PC-3 (cell line): ENCODE data around the gene RANBP10. TPM values are rescaled to one million over a fixed set of nuclear protein-coding genes. Genes with fewer than 3 reads are reported as not detected.

Experiments
- ATAC-seq: fragments of 200-7000 bp; cut with Tn5 transposase; 2 replicates; pipeline ENCODE4 v1.9.1; 2020; ENCODE audit warnings: mild to moderate bottlenecking, moderate library complexity
- BruUV-seq: library from RNA; stranded (reverse); fragments of 400-500 nt; replicated peaks from 2 replicates; lab custom pipeline; 2021; lab: Mats Ljungman, UMichigan
- CTCF ChIA-PET: fragments of 300-600 bp; sonication (Branson Sonifier 250); formaldehyde crosslinking; loops from one replicate; lab custom pipeline; 2022; ENCODE audit warnings: antibody characterized with exemption; lab: Charles Lee
- POLR2A ChIA-PET: fragments of 300-600 bp; sonication (Branson Sonifier 250); formaldehyde crosslinking; loops from one replicate; lab custom pipeline; 2022; ENCODE audit warnings: antibody characterized with exemption; ENCODE audit not compliant: unreplicated experiment; lab: Charles Lee
- DNase-seq: peaks from one replicate; pipeline ENCODE4 v3.0.0-alpha.2; 2015
- H2AFZ ChIP-seq: fragments of 300-600 bp; sonication (generic); 2 replicates; pipeline ENCODE4 v1.6.0; 2016; ENCODE audit warnings: antibody characterized with exemption, low read length
- H3F3A ChIP-seq: fragments of 300-600 bp; sonication (generic); one replicate; pipeline ENCODE4 v1.6.0; 2017; ENCODE audit warnings: antibody characterized with exemption, low read length, control low read depth, mild to moderate bottlenecking; ENCODE audit not compliant: unreplicated experiment
- H3K27ac ChIP-seq: fragments of 300-600 bp; sonication (generic); 2 replicates; pipeline ENCODE4 v1.5.1; 2016; ENCODE audit warnings: mild to moderate bottlenecking, low read length
- H3K27me3 ChIP-seq: fragments of 300-600 bp; sonication (generic); 2 replicates; pipeline ENCODE4 v1.6.1; 2016; ENCODE audit warnings: low read length, mixed read lengths
- H3K36me3 ChIP-seq: fragments of 300-600 bp; sonication (generic); 2 replicates; pipeline ENCODE4 v1.6.1; 2016; ENCODE audit warnings: low read depth, mixed run types, low read length, mixed read lengths
- H3K4me1 ChIP-seq: fragments of 300-600 bp; sonication (generic); 2 replicates; pipeline ENCODE4 v1.5.1; 2016; ENCODE audit warnings: low read length; ENCODE audit not compliant: insufficient read depth
- H3K4me2 ChIP-seq: fragments of 300-600 bp; sonication (generic); 2 replicates; pipeline ENCODE4 v1.6.0; 2016; ENCODE audit warnings: low read length
- H3K4me3 ChIP-seq: fragments of 300-600 bp; sonication (generic); 2 replicates; pipeline ENCODE4 v1.5.1; 2016; ENCODE audit warnings: mild to moderate bottlenecking, low read length, mixed read lengths
- H3K79me2 ChIP-seq: fragments of 300-600 bp; sonication (generic); 2 replicates; pipeline ENCODE4 v1.6.1; 2017; ENCODE audit warnings: low read length, mixed read lengths
- H3K9ac ChIP-seq: fragments of 300-600 bp; sonication (generic); 2 replicates; pipeline ENCODE4 v1.6.0; 2016; ENCODE audit warnings: mild to moderate bottlenecking, low read length
- H3K9me2 ChIP-seq: fragments of 300-600 bp; sonication (generic); replicated peaks from 2 replicates; pipeline ENCODE4 v1.6.1; 2016; ENCODE audit warnings: mixed run types, low read length, mixed read lengths
- H3K9me3 ChIP-seq: fragments of 300-600 bp; sonication (generic); 2 replicates; pipeline ENCODE4 v1.6.1; 2016; ENCODE audit warnings: low read length, mixed read lengths
- H4K20me1 ChIP-seq: fragments of 300-600 bp; sonication (generic); 2 replicates; pipeline ENCODE4 v1.6.1; 2016; ENCODE audit warnings: low read length, mixed read lengths
- CTCF ChIP-seq: fragments of 300-600 bp; sonication (generic); conservative IDR thresholded peaks from 2 replicates; pipeline ENCODE4 v1.5.1; 2017; ENCODE audit warnings: antibody characterized with exemption, low read depth, mild to moderate bottlenecking, low read length
- EZH2 ChIP-seq: fragments of 300-600 bp; sonication (generic); IDR thresholded peaks from one replicate; pipeline ENCODE4 v1.6.1; 2017; ENCODE audit warnings: antibody characterized with exemption, mild to moderate bottlenecking, low read length; ENCODE audit not compliant: unreplicated experiment
- EZH2phosphoT487 ChIP-seq: fragments of 300-600 bp; sonication (generic); IDR thresholded peaks from 2 replicates; pipeline ENCODE4 v1.6.1; 2018; ENCODE audit warnings: mild to moderate bottlenecking, antibody characterized with exemption, low read length, borderline replicate concordance
- intact Hi-C: fragments of 100-400 bp; cut with micrococcal nuclease; formaldehyde crosslinking; loops from 2 replicates; pipeline ENCODE4 v1.9.0; 2023
- total RNA-seq: library from RNA; depleted of rRNA; stranded (reverse); fragments of >200 nt; gene quantifications from 2 replicates; pipeline ENCODE4 v1.2.3, GENCODE V29; 2014

The RANBP10 gene
- total RNA-seq, 1 experiment from 2014 or later = 5.5 TPM

GRCh38 chr16:67846063-67846319 is 39.6 kb upstream of the RANBP10 start:
- Histone ChIP-seq H3F3A (no peaks in the 10 kb centered on the region), H3K27ac (peak overlapping the region; percentile 81), H3K79me2 (peaks cover 78% of the 10 kb centered on the region), H3K4me1 (peaks cover 38% of the 10 kb centered on the region), H3K4me3 (peak overlapping the region; percentile 98), H3K9me2 (no peaks in the 10 kb centered on the region), H2AFZ (peak overlapping the region; percentile 73), H3K9me3 (no peaks in the 10 kb centered on the region), H3K36me3 (no peaks in the 10 kb centered on the region), H3K9ac (peak overlapping the region; percentile 100), H4K20me1 (peaks cover 14% of the 10 kb centered on the region; the same call in 1 of the 2 replicates), H3K27me3 (no peaks in the 10 kb centered on the region), H3K4me2 (peak overlapping the region; percentile 90)
- TSS peak; percentile 36 for BruUV-seq
- intact Hi-C loops = loop anchor here (2.0 kb wide), 1 partner anchor 15 kb away; no protein-coding TSS in a partner anchor
- ATAC-seq (no peak), DNase-seq (no peak)
- ChIA-PET POLR2A (interaction anchor here (0.6 to 0.9 kb wide), 3 partner anchors 10 to 27 kb away, joined by 3 to 4 read pairs (median 4); no protein-coding TSS in a partner anchor), CTCF (interaction anchor here (0.5 kb wide), 1 partner anchor 23 kb away, joined by 5 read pairs; no protein-coding TSS in a partner anchor)
- no peak for TF ChIP-seq CTCF
- no peak for TF ChIP-seq EZH2
- TF ChIP-seq EZH2phosphoT487 = no peak

- H3F3A ChIP-seq = no peaks in the 10 kb centered on the region
- peak overlapping the region; percentile 98 for H3K4me3 ChIP-seq
- TF ChIP-seq EZH2phosphoT487 = no peak
- TF ChIP-seq EZH2 = no peak
- no peak for TF ChIP-seq CTCF
- ATAC-seq (no peak), DNase-seq (no peak)
- H3K4me2 ChIP-seq = peak overlapping the region; percentile 90
- peaks cover 38% of the 10 kb centered on the region for H3K4me1 ChIP-seq
- no TSS peak for BruUV-seq
- H3K9ac ChIP-seq = peak overlapping the region; percentile 100; the same call in 1 of the 2 replicates
- intact Hi-C loops = loop anchor here (2.0 kb wide), 1 partner anchor 15 kb away; no protein-coding TSS in a partner anchor
- ChIA-PET POLR2A (interaction anchor here (0.6 kb wide), 2 partner anchors 28 to 399 kb away, joined by 4 to 5 read pairs; no protein-coding TSS in a partner anchor), CTCF (interaction anchor here (0.5 to 1.5 kb wide), 5 partner anchors 24 to 106 kb away, joined by 3 to 6 read pairs (median 5); no protein-coding TSS in a partner anchor)
- H2AFZ ChIP-seq = no peak overlapping the region
- H3K9me2 ChIP-seq = no peaks in the 10 kb centered on the region
- H3K9me3 ChIP-seq = no peaks in the 10 kb centered on the region
- peaks cover 73% of the 10 kb centered on the region for H3K79me2 ChIP-seq
- H4K20me1 ChIP-seq = peaks cover 14% of the 10 kb centered on the region; the same call in 1 of the 2 replicates
- peak overlapping the region; percentile 81 for H3K27ac ChIP-seq
- no peaks in the 10 kb centered on the region for H3K36me3 ChIP-seq
- H3K27me3 ChIP-seq = no peaks in the 10 kb centered on the region
Measured at GRCh38 chr16:67845291-67846062, 39.1 kb upstream of the RANBP10 start.
